NCI-H510A treated with DMSO at 0.1 percent for 48 hours (cell line): ENCODE results near the gene SPAG7.
A peak's percentile ranks its signal among the peaks of the same experiment; 100 is the strongest.

Source experiments
- DNase-seq: peaks from one replicate; lab custom pipeline; 2025; lab: John Stamatoyannopoulos, UW

The SPAG7 gene

DNA sequence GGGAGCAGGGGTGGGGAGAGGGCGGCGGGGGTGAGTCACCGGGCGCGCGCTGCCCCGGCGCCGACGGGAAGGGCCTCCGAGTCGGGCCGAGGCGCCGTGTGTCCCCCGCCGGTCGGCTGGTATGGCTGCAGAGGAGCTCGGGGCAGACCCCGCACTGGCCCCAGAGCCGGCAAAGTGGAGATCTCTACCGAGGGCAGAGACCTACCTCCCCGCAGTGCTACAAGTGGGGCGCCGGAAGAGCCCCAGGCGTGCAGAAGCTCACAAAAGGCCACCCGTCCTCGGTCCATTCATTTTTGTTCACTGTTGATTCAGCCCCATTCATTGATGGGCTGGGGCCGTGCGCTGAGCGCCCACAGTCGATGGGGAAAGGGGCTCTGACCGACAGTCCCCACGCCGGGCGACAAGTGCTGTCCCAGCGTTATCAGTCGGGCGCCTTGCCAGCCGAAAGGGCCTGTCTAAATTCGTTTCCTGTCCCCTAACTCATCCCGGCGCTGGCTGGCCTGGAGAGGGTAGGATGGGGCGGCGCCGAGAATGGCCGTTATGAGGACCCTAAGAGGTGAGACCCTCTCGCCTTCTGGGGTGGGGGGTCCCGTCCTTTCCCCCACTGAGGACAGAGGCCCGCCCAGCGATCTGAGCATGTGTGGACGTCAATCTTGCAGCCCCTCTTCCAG lies 17.4 kb downstream of the SPAG7 start:
- DNase-seq, result peak; percentile 42

DNA sequence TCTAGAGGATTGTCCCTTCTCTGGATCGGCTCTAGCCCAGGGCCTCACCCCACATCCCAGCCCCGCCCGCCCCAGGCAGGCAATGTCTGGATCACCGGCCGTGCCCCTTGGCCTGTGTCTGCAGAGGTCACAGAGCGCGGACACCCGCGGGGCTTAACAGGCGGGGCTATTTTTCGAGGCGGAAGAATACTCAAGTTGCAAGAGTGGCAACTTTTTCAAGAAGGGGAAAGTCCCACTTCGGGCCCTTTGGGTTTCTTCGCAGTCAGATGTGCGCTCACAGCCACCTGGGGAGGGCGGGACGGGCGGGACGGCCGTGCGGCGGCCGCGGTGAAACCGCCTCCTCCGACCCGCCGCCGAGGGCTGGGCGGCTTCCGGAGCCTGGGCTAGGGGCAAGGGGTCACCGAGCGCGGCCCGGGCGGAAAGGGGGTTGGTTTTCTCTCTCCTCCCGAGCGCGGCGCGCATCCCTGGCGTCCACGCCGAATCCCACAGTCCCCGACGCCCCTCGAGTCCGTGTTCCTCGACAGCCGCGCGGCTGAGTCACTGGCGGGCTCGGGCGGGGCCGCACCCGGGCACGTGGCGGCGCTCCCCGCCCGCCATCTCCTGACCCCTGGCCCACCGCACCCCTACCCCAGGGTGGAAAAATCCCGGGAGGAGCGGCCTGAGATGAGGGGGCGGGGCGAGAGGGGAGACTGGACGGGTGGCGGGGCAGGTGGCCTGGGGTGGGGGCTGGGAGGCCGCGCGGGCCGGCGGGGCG lies 18.1 kb downstream of the SPAG7 start:
- DNase-seq, result peak; percentile 64

- peak; percentile 98 for DNase-seq
Observed at GRCh38 chr17:4948931-4949320, 18.7 kb downstream of the SPAG7 start.

DNA sequence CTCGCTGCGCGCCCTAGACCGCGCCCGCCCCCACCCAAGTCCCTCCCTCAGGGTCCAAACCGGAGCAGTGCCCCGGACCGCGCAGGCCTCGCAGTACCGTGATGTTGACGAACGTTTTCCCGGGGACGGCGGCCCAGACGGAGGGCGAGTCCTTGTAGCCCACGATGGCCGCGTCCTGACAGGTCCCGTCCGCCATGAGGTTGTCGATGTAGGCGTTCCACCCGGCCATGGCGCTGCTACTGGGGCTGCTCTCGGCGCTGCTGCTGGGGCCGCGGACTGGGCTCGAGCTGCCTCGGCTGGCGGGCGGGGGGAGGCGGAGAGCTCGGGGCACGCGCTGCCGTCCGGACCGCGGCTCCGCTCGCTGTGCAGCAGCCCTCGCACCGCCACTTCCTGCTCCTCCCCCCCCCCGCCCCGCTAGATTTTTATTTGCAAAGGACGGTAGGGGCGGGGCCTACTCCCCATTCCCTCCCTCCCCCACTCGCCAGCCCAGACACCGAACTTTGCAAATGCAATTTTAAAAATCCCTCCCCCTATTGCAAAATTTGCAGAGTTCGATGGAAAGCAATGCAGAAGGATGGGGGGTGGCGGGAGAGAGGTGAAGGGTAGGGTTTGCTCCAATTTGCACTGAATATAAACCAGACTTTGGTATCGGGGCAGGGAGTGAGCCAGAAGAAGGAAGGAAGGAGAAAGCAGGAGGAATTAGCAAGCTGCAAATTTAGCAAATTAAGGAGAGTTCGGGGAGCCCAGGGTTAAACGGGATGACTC lies 19.3 kb downstream of the SPAG7 start, which contains the start of gene PFN1:
Gene PFN1, minus strand, starts transcription at position 365 of the 765 bp plus-strand sequence. Its CDS starts 136 bp downstream, at position 229.
- peak; percentile 93 for DNase-seq

- DNase-seq, result peak; percentile 19
Observed at GRCh38 chr17:4947411-4948165, 20.0 kb downstream of the SPAG7 start.

DNA sequence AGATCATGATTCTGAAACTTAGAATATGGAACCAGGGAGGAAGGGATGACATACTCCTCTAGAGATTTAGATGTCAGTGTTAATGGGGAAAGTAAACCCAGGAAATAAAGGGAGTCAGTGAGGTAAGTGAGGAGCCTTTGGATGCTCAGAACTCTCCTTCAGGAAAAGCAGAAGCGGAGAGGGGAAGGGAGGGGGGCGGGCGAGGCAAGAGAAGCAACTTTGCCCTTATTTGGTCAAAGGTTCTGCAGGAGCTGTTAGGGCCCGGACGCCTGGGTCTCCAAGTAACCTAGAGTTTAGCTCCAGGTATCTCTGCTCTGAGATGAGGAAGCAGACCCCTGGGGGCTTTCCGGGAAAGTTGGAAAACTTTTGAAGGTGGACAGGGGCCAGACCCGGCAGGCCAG lies 20.6 kb downstream of the SPAG7 start:
- DNase-seq, result no peak

DNA sequence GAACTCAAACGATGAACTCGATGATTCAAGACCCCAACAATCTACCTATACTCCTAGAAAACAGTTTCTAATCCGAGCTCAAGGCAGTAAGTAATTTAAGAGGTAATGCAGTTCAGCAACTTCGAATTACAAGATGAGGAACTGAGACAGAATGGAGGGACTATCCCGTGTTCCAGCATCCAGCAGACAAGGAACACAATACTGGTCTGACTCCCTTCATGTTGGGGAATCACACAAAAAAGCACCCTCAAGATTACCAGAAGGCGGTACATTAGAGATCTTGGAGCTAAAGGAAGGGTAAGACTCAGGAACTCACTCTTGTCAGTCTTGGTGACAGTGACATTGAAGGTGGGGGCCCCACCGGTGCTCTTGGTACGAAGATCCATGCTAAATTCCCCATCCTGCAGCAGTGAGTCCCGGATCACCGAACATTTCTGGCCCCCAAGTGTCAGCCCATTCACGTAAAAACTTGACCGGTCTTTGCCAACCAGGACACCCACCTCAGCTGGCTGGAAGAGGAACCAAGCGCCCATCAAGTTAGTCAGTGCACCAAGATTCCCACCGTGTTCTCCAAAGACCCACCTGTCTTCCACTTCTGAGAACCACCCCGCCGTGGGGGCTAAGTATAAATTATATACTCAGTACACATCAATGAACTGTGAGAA lies 21.2 kb downstream of the SPAG7 start:
- DNase-seq, result no peak

DNA sequence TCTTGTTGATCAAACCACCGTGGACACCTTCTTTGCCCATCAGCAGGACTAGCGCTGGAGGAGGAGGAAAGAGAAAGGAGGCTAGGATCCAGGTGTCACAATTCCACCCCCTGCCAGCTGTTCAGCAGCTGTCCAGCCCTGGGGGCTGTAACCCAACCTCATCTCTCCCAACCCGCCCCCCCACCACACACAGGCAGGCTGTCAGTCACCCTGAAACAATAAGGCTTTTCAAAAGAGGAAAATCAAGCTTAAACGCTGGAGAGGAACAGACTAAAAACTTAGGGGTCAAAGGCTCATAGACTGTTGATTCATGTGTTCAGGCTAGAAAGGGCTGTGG lies 21.7 kb downstream of the SPAG7 start:
- no peak for DNase-seq

- DNase-seq, result no peak
Observed at GRCh38 chr17:4945176-4945943, 22.3 kb downstream of the SPAG7 start.

GRCh38 chr17:4944554-4945175 lies 23.0 kb downstream of the SPAG7 start:
- no peak for DNase-seq

DNA sequence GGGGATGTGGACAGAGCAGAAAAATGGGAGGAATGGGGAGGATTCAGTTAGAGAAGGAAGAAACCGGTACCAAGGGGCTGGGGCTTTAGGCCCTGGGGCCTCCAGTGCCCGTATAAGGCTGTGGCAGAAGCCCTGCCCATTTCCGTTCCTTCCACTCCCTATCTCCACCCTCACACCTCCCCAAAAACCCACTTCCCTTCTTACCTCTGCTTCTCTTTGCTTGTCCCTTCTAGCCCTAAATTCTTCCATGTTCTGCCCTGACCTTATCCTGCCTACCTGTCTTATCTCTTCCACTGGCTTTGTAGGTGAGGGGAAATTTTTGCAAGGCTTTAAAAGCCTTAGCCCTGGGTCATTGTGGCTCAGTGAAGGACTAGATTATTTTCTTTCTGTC lies 23.5 kb downstream of the SPAG7 start:
- no peak for DNase-seq

- DNase-seq, result no peak
Observed at GRCh38 chr17:4942760-4943508, 24.7 kb downstream of the SPAG7 start.

GRCh38 chr17:4941319-4941610 lies 26.4 kb downstream of the SPAG7 start:
- DNase-seq, result no peak

DNA sequence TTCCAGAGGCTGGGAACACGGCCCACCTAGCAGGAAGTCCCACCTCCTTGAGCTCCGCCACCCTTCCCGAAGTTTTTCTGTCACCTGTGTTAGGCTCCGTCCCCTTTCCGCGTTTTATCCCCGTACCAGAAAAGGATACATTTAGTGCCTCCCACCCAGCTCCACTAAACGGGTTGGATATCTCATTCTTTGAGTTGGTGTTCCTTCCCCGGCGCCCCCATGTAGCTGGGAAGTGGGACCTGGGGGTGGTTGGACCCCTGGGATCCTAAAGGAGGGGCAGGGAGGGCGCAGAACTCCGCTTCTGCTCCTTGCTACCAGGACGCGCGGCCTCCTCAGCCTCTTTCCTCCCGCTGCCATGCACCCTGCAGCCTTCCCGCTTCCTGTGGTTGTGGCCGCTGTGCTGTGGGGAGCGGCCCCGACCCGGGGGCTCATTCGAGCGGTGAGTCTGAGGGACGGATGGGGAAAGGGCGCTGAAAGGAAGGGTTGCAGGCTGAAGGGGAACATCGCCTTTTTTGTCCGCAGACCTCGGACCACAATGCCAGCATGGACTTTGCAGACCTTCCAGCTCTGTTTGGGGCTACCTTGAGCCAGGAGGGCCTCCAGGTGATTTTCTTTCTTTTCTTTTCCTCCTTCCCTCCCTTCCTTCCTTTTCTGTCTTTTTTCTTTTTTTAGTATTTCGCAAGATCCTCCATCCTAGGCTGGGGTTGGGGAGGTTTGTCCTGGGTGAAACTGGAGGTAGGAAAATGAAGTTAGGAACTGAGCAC lies 26.9 kb downstream of the SPAG7 start:
- DNase-seq, result no peak

DNA sequence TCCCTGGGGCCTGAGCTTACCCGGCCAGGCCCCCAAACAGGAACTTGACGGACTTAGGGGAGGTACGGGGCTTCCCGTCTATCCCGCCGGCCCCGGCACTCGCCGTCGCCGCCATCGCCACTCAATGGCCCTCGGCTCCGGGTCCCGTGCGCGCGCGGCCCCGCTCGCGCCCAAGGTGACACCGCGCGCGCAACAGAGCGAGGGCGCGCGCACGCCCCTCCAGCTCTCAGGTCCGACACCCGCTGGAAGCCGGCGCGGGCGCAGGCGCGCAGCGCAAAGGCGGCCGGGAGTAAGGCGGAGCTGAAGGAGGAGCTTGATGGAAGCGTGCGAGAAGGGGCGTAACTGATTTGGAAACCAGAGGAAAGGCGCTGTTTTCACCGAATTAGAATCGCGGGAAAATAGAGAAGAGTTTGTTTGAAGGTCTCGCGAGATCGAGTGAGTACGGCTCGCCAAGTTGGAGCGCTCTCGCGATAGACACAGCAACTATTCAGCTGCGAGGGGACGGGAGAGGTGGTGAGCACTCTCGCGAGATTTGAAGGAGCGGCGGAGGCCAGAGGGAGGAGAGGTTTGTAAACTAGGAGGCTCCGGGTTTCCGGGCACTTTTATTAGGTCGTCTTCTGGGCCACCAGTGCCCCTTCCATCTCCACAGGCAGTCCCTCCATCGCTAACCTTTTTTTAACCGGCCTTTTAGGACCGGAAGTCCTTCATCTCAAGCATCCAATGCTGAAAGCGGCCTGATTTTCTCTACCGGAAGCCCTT lies 27.6 kb downstream of the SPAG7 start, which contains the start of the genes RNF167 and SLC25A11:
Gene RNF167, plus strand, starts transcription at position 473 of the 759 bp plus-strand sequence. CDS start 642 bp downstream, outside the sequence.
Gene SLC25A11, minus strand, starts transcription at position 251 of the 759 bp plus-strand sequence. Its CDS starts 136 bp downstream, at position 115.
- peak; percentile 97 for DNase-seq

DNA sequence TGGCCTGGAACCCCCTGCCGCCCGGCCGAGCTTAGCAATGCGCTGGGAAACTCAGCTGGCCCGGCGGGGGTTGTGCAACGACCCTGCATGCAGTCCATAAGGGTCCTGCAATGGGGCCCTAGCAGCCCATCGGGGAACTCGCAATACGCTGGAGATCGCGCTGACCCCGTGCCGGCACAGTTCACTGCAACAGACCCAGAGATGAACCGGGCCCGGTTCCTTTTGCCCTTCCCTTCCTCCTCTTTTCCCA lies 28.1 kb downstream of the SPAG7 start:
- DNase-seq, result no peak

- DNase-seq, result no peak
Observed at GRCh38 chr17:4938688-4939545, 28.7 kb downstream of the SPAG7 start.
